Measurements from ENCODE around the gene WDR72. TPM values are rescaled to one million over a fixed set of nuclear protein-coding genes. Genes with fewer than 3 reads are reported as not detected.
A peak's percentile ranks its signal among the peaks of the same experiment; 100 is the strongest.

Gene WDR72
- total and polyA plus RNA-seq, 2 experiments from 2014 or later: 0.99 to 1.9 TPM

DNA sequence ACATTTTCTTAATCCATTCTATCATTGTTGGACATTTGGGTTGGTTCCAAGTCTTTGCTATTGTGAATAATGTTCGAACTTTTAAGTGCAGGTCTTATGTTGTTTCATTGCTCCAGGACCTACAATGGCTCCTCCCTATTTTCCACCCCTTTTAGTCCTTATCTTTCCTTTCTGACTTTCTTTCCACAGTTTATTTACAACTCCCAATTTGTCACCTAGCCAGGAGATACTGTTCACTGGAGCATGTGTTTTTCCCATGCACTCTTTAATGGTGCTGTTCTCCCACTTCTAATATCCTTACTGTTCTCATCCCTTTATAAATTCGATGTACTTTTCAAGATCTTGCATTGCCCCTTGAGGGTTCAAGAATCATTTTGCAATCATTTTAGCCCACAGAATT lies 290.0 kb downstream of the WDR72 start (continued):
- TF ChIP-seq ZNF462 (CRISPR knock-in tag; IDR thresholded peaks at IDR 0.05) (no peak), NANOG (IDR thresholded peaks at IDR 0.05; ENCODE audit: borderline replicate concordance) (no peak), EZH2 (IDR thresholded peaks at IDR 0.05; ENCODE audit: low read depth, unreplicated experiment) (no peak)

Small RNA genes lying within 50 kb of the gene (small RNA-seq; reads per million reads assigned to genes)
- gene RNU2-53P (ENCODE audit: low replicate concordance) (0.50 reads per million, percentile 34 among the genes with 10 or more reads in this experiment), gene RNU6-449P (ENCODE audit: low replicate concordance) (not detected)

Other genes starting within 250 kb of the WDR72 start
- gene UNC13C, start 218.8 kb upstream of the WDR72 start, total RNA-seq (2014; rRNA removed; shearing (Covaris generic)): 0.03 and 0.58 TPM in 2 replicates
- gene UNC13C, start 218.8 kb upstream of the WDR72 start, polyA plus RNA-seq (2016; fragmentation: Nextera tagmentation; extraction: Ambion mirVana): 0.16 TPM in 1 of 2 replicates, not detected in the other

Measured in GM23338 (cell line).